RWPE2 (cell line): ENCODE data around the gene ZFHX3.

Experiments
- ATAC-seq: fragments of 200-7000 bp; cut with Tn5 transposase; 3 replicates; pipeline ENCODE4 v1.9.1; 2021; ENCODE audit warnings: low read depth
- DNase-seq: peaks from one replicate; pipeline ENCODE4 v3.0.0-alpha.2; 2020; ENCODE audit warnings: low spot score
- H3K27ac ChIP-seq: fragments of 450-650 bp; 2 replicates; pipeline ENCODE4 v1.5.1; 2017; ENCODE audit warnings: mild to moderate bottlenecking; ENCODE audit not compliant: poor library complexity, severe bottlenecking
- H3K27me3 ChIP-seq: fragments of 250-450 bp; sonication (Bioruptor Pico); 2 replicates; pipeline ENCODE4 v1.5.1; 2021; ENCODE audit warnings: mild to moderate bottlenecking, moderate library complexity; ENCODE audit not compliant: insufficient read depth, poor library complexity, severe bottlenecking
- H3K36me3 ChIP-seq: fragments of 250-450 bp; sonication (Bioruptor Pico); 2 replicates; pipeline ENCODE4 v1.5.1; 2020; ENCODE audit warnings: low read depth, mild to moderate bottlenecking, moderate library complexity
- H3K4me1 ChIP-seq: fragments of 250-450 bp; sonication (Bioruptor Pico); 2 replicates; pipeline ENCODE4 v1.5.1; 2021; ENCODE audit warnings: mild to moderate bottlenecking, moderate library complexity; ENCODE audit not compliant: insufficient read depth, poor library complexity, severe bottlenecking
- H3K4me3 ChIP-seq: fragments of 250-450 bp; sonication (Bioruptor Pico); 2 replicates; pipeline ENCODE4 v1.5.1; 2021; ENCODE audit warnings: mild to moderate bottlenecking, moderate library complexity; ENCODE audit not compliant: severe bottlenecking
- H3K9me3 ChIP-seq: fragments of 250-450 bp; sonication (Bioruptor Pico); 2 replicates; pipeline ENCODE4 v1.5.1; 2021; ENCODE audit warnings: mild to moderate bottlenecking, moderate library complexity; ENCODE audit not compliant: severe bottlenecking
- CTCF ChIP-seq: fragments of 450-650 bp; IDR thresholded peaks from one replicate; pipeline ENCODE4 v1.5.1; 2017; ENCODE audit warnings: mild to moderate bottlenecking, moderate library complexity; ENCODE audit not compliant: poor library complexity, severe bottlenecking

ZFHX3 gene

GRCh38 chr16:72928090-72928981 is 119.6 kb downstream of the ZFHX3 start:
- peak; percentile 27 for DNase-seq
- H3K27me3 ChIP-seq: no peaks in the 10 kb centered on the region
- ATAC-seq: no peak
- no peaks in the 10 kb centered on the region for H3K36me3 ChIP-seq
- peaks cover 26% of the 10 kb centered on the region for H3K4me1 ChIP-seq
- no peaks in the 10 kb centered on the region for H3K9me3 ChIP-seq
- no peak for TF ChIP-seq CTCF
- H3K27ac ChIP-seq: no peak overlapping the region
- no peak overlapping the region for H3K4me3 ChIP-seq

DNA sequence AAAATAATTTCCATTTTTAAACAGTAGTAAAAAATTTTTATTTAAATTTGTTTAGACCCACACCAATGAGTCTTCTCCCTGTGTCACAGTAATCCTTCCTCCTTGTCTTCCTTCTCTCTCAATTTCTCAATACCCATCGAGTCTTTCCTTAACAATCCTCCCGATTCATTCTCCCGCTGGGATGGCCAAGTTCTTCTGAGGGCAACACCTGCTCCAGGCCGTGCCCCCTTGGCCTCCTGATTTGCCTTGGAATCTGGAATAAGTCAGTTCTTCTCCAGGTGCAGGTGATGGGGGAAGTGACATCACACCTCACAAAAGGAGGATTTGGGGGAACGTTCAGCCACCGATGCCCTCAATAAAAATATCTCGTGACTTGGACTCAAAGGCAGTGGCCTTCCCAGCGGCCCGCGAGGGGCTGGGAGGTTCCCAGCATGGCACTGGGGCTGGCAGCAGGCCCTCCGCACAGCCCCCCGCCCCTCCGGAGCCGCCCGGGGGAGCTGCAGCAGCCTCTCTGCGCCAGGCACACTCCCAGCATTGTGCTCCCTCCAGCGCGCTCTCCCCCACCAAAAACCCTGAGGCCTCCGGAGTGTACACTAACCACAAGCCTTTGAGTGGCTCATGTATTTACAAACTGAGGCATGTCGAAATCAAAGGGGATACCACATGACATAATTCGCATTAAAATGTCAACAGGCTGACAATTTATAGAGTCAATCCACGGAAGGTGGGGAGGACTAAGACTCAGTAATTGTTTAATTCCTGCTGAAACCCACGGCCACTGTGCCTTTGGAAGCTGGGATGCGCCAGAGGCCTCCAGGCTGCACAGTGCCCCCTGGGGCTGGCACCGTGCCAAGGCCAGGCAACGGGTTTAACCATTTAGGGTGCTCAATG is 120.5 kb downstream of the ZFHX3 start:
- TF ChIP-seq CTCF: no peak
- Histone ChIP-seq H3K9me3 (no peaks in the 10 kb centered on the region), H3K36me3 (no peaks in the 10 kb centered on the region), H3K4me3 (no peak overlapping the region), H3K27ac (peak overlapping the region; percentile 1), H3K4me1 (peaks cover 26% of the 10 kb centered on the region), H3K27me3 (no peaks in the 10 kb centered on the region)
- DNase-seq: peak; percentile 80
- peak; percentile 96 for ATAC-seq

- H3K4me3 ChIP-seq: no peak overlapping the region
- H3K27me3 ChIP-seq: no peaks in the 10 kb centered on the region
- no peak for TF ChIP-seq CTCF
- no peaks in the 10 kb centered on the region for H3K36me3 ChIP-seq
- no peaks in the 10 kb centered on the region for H3K9me3 ChIP-seq
- no peak for ATAC-seq
- H3K4me1 ChIP-seq: peaks cover 19% of the 10 kb centered on the region
- DNase-seq: peak; percentile 7
- no peak overlapping the region for H3K27ac ChIP-seq
These were observed 121.5 kb downstream of the ZFHX3 start for GRCh38 chr16:72926177-72927070.

- ATAC-seq (no peak), DNase-seq (no peak)
- no peak overlapping the region for H3K27ac ChIP-seq
- TF ChIP-seq CTCF: no peak
- no peaks in the 10 kb centered on the region for H3K27me3 ChIP-seq
- H3K9me3 ChIP-seq: no peaks in the 10 kb centered on the region
- H3K36me3 ChIP-seq: no peaks in the 10 kb centered on the region
- H3K4me3 ChIP-seq: no peak overlapping the region
- H3K4me1 ChIP-seq: peaks cover 13% of the 10 kb centered on the region
These were observed 122.3 kb downstream of the ZFHX3 start for GRCh38 chr16:72925631-72925979.
